ENCODE results near the gene KLK2.

DNA sequence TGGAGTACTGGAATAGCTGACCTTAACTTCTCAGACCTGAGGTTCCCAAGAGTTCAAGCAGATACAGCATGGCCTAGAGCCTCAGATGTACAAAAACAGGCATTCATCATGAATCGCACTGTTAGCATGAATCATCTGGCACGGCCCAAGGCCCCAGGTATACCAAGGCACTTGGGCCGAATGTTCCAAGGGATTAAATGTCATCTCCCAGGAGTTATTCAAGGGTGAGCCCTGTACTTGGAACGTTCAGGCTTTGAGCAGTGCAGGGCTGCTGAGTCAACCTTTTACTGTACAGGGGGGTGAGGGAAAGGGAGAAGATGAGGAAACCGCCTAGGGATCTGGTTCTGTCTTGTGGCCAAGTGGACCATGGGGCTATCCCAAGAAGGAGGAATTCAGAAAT, 12.2 kb upstream of the KLK2 start:
- TF ChIP-seq EZH2phosphoT487 (IDR thresholded peaks at IDR 0.05; ENCODE audit: borderline replicate concordance), result no peak
- no peak for TF ChIP-seq YY1 (IDR thresholded peaks at IDR 0.05; ENCODE audit: extremely low read depth, insufficient replicate concordance, low read depth, low read length)
- TF ChIP-seq CTCF (IDR thresholded peaks at IDR 0.05 in 2 of 3, conservative IDR thresholded peaks at IDR 0.05 in 1 of 3; ENCODE audit: borderline replicate concordance in 1 of 3, insufficient read depth in 1 of 3, low read depth in 2 of 3, low read length in 2 of 3), result no peak
- TF ChIP-seq CEBPB (IDR thresholded peaks at IDR 0.05; ENCODE audit: low read depth), result no peak
- no peak for TF ChIP-seq EZH2 (IDR thresholded peaks at IDR 0.05)
- no peak for TF ChIP-seq SRF (IDR thresholded peaks at IDR 0.05; ENCODE audit: low read depth)
- TF ChIP-seq ATF3 (IDR thresholded peaks at IDR 0.05), result no peak
- TF ChIP-seq ZBTB33 (IDR thresholded peaks at IDR 0.05; ENCODE audit: extremely low read depth, insufficient replicate concordance, low read length), result no peak

Measured in HCT116 (cell line).